Right lobe of liver (tissue), 6 donors: ENCODE measurements around the gene KIF25. TPM values are rescaled to one million over a fixed set of nuclear protein-coding genes. Genes with fewer than 3 reads are reported as not detected.

Experiments
- ATAC-seq, 4 donors: fragments of 200-7000 bp; cut with Tn5 transposase; one replicate each; pipeline ENCODE4 v1.9.1; 2020; ENCODE audit warnings: mild to moderate bottlenecking in 4 of 4, moderate library complexity in 4 of 4
- DNase-seq, 3 donors: peaks; one replicate each; pipeline ENCODE4 v3.0.0-alpha.2; 2020
- H3K27ac ChIP-seq, 3 donors: fragments of 200-600 bp; one replicate each; pipeline ENCODE4 v1.8.0; 2022
- H3K27me3 ChIP-seq, 2 donors: fragments of 200-600 bp; one replicate each; pipeline ENCODE4 v1.8.0; 2022
- H3K36me3 ChIP-seq, 4 donors: fragments of 200-600 bp; sonication (generic) in 1 of 4; one replicate each; pipeline versions ENCODE4 v1.5.1 to v1.8.0; 2017 to 2022; ENCODE audit warnings: control low read depth in 1 of 4
- H3K4me1 ChIP-seq, 4 donors: fragments of 200-600 bp; sonication (generic) in 1 of 4; one replicate each; pipeline versions ENCODE4 v1.5.1 to v1.8.0; 2017 to 2022; ENCODE audit warnings: control low read depth in 1 of 4
- H3K4me3 ChIP-seq, 3 donors: fragments of 200-600 bp; one replicate each; pipeline ENCODE4 v1.8.0; 2022
- H3K9me3 ChIP-seq, 4 donors: fragments of 200-600 bp; sonication (generic) in 1 of 4; one replicate each; pipeline versions ENCODE4 v1.5.1 to v1.8.0; 2017 to 2022; ENCODE audit warnings: control low read depth in 1 of 4
- CTCF ChIP-seq, 4 donors: fragments of 200-600 bp in 3 of 4; fragments of 450-650 bp in 1 of 4; IDR thresholded peaks; one replicate each; pipeline versions ENCODE4 v1.5.1 to v1.8.0; 2016 to 2022; ENCODE audit warnings: antibody characterized with exemption in 4 of 4, mild to moderate bottlenecking in 2 of 4
- POLR2A ChIP-seq: fragments of 450-650 bp; IDR thresholded peaks from one replicate; pipeline ENCODE4 v1.6.1; 2017; ENCODE audit warnings: antibody characterized with exemption, mild to moderate bottlenecking
- WGBS: methylation state at CpG from one replicate; pipeline ENCODE4 v1.1.6; 2018; ENCODE audit warnings: low coverage, low lambda C conversion rate; ENCODE audit not compliant: insufficient coverage; ENCODE audit errors: missing lambda C conversion rate; 5-methylcytosine and 5-hydroxymethylcytosine counted together
- intact Hi-C, 2 donors: fragments of 100-400 bp; cut with DNase I; formaldehyde crosslinking; loops; one replicate each; pipeline versions ENCODE4 v1.11.2 to v1.14.1; 2022
- total RNA-seq, 6 experiments: library from RNA; depleted of rRNA in 2 of 6; stranded (reverse); fragments of >200 nt in 2 of 6; fragmentation: NEBNext Ultra II Directional in 3 of 6; extraction: Animal tissue kit (Norgen Biotek cat#: 25700) in 3 of 6; gene quantifications; one replicate each; pipeline versions ENCODE4 v1.1.0 to v1.2.4, GENCODE V29; 2016 to 2023
- donor health status: DM: no; HTN: yes; CAD: no.
- donor health status: DM: no; HTN: no; CAD: no.
- donor health status: DM: no; HTN: no; CAD: no.
- donor health status: DM: no; HTN: yes; CAD: no.
- donor health status: DM: no; HTN: yes; CAD: no.

KIF25 gene
- total RNA-seq, 6 experiments from 2014 or later, result 0.15 TPM; not detected in 5

- H3K4me1 ChIP-seq, result no peaks in the 10 kb centered on the region
Measured at GRCh38 chr6:168058691-168059551, 61.5 kb downstream of the KIF25 start.

GRCh38 chr6:168060521-168060931, 63.1 kb downstream of the KIF25 start:
- WGBS, result 47% methylated on average over 3 of the region's 12 CpGs
- Histone ChIP-seq H3K27me3 (no peaks in the 10 kb centered on the region), H3K4me3 (no peak overlapping the region), H3K36me3 (no peaks in the 10 kb centered on the region), H3K9me3 (no peaks in the 10 kb centered on the region), H3K27ac (no peak overlapping the region), H3K4me1 (no peaks in the 10 kb centered on the region)
- TF ChIP-seq POLR2A (no peak), CTCF (IDR thresholded peaks at IDR 0.05) (peak; percentile 36 to 59 (median 50))
- ATAC-seq (peak; percentile 44 to 89 (median 72)), DNase-seq (peak in 2 of 3 donors; percentile 56 to 70)
- intact Hi-C loops, result no loop called here

More at GRCh38 chr6:168058691-168059551, 61.5 kb downstream of the KIF25 start:
- no CpG with 5 or more reads among the region's 30 CpGs for WGBS
- no peak overlapping the region for H3K4me3 ChIP-seq
- no peaks in the 10 kb centered on the region for H3K36me3 ChIP-seq
- DNase-seq (no peak), ATAC-seq (no peak)
- TF ChIP-seq CTCF (IDR thresholded peaks at IDR 0.05), result no peak
- no peak for TF ChIP-seq POLR2A
- H3K9me3 ChIP-seq, result no peaks in the 10 kb centered on the region
- intact Hi-C loops, result no loop called here
- no peaks in the 10 kb centered on the region for H3K27me3 ChIP-seq
- H3K27ac ChIP-seq, result no peak overlapping the region

- intact Hi-C loops, result no loop called here
Measured at GRCh38 chr6:168061269-168062210, 64.1 kb downstream of the KIF25 start.

More at GRCh38 chr6:168061269-168062210, 64.1 kb downstream of the KIF25 start:
- H3K4me1 ChIP-seq, result no peaks in the 10 kb centered on the region
- H3K4me3 ChIP-seq, result no peak overlapping the region
- DNase-seq, result no peak
- H3K36me3 ChIP-seq, result no peaks in the 10 kb centered on the region
- TF ChIP-seq CTCF (IDR thresholded peaks at IDR 0.05) (no peak), POLR2A (no peak)
- WGBS, result 85% methylated on average over 8 of the region's 29 CpGs
- H3K27me3 ChIP-seq, result no peaks in the 10 kb centered on the region
- no peak overlapping the region for H3K27ac ChIP-seq
- no peak for ATAC-seq
- H3K9me3 ChIP-seq, result no peaks in the 10 kb centered on the region
